Measurements from ENCODE around the gene ZCCHC2.

ZCCHC2 gene

DNA sequence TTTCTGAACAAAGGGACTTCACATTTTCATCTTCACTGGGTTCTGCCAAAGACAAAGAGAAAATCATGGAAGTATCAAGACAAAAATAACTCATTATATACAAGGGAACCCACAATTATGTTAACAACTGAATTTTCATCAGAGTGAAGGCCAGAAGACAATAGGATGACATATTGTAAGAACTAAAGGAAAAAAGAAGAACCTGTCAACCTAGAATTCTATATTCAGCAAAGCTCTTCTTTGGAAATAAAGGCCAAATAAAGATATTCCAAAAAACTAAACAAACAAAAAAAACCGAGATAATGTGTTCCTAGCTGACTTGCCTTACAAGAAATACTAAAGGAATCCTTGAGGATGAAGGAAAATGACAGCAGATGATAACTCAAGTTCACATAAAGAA, 10.3 kb upstream of the ZCCHC2 start:
- no peak for DNase-seq (ENCODE audit: low spot score)

DNA sequence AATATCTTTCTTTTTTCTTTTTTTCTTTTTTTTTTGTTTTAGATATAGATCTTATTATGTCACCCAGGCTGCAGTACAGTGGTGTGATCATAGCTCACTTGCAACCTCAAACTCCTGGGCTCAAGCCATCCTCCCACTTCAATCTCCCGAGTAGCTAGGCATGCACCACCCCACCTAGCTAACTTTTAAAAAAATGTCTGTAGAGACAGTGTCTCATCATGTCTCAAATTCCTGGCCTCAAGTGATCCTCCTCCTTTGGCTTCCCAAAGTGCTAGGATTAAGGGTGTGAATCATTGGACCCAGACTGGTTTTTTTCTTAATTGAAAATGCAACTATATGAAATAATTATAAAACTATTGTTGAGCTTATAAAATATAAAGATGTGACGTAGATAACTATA, 9.8 kb upstream of the ZCCHC2 start:
- no peak for DNase-seq (ENCODE audit: low spot score)

DNA sequence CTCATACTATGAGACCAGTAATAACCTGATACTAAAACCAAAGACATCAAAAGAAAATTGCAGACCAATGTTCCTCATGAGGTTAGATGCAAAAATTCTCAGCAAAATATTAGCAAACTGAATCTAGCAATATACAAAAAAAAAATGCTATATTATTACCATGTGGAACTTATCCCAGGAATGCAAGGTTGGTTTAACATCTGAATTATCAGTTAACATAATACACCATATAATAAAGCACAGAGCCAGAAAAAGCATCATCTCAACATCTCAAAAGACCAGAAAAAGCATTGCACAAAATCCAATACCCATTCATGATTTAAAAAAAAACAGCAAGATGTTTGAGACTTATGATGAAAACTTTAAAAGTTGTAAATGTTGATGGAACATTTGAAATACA, 8.3 kb upstream of the ZCCHC2 start:
- no peak for DNase-seq (ENCODE audit: low spot score)

DNA sequence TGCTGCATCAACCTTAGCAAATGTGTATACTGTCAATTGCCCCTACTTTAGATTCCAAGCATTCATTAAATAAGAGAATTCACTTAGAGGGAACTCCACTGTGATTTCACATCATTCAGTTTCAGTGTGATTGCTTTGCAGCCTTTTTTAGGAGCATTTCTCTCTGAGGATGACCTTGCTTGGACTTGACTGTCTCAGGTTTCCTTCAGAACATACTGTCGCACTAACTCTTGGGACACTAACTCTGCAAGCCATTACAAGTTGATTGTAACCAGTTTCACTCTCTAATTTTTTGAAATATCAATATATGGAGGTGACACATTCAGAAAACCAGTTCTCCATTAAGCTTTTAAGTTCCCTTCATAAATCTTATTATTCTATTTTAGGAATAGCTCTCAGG, 6.6 kb upstream of the ZCCHC2 start:
- no peak for DNase-seq (ENCODE audit: low spot score)

DNA sequence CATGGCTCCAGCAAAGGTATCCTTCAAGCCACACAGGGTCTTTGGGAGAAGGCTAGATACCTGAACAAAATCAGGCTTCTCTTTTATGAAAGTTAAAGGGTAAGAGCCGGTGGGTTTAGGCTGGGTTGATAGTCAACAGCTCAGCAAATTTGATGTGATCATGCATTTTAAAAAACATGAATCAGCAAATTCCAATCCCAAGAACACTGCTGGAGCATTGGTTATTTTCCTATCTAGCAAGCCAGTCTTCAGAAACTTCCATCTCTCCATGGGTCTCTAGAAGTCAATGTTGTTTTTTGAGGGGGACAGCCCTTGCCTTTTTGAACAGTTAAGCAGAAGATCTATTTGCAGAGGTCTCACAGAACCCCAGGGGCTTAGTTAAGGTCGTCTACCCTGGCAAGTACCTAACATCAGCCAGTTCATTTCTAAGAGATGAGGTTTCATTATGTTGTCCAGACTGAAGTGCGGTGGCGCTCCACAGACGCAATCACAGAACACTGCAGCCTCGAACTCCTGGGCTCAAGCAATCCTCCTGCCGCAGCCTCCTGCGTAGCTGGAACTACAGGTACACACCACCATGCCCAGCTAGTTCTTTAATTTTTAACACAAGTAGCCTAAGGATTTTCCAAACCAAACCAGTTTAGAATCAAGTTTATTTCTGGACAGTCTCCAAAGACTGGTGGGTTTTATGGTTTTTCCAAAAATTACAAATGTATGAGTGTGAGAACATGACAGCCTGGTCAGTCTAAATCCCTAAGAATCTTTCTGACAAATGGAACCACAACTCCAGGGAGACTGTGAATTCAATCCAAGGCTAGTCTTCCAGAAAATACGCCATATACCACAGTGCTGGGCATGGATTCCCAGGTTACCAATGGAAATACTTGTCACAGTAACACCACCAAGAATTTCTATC, 4.1 kb upstream of the ZCCHC2 start:
- DNase-seq (ENCODE audit: low spot score), result no peak

DNA sequence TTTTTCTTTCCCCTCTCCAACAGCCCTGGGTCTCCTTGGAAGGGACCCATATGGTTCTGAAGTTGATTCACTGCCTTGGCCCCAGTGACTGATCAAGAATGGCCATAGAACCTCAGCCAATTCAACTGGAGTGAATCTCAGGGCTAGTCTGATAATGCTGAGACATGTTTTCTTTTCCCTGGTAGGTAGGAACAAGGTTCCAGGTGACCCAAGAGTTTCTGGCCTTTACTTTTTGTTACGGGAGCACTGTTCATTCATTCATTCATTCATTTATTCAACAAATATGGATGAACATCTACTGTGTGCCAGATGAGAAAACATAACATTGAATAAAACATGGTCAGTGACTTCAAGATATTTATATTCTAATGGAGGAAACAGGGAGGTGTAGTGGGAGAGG, 3.1 kb upstream of the ZCCHC2 start:
- no peak for DNase-seq (ENCODE audit: low spot score)

DNA sequence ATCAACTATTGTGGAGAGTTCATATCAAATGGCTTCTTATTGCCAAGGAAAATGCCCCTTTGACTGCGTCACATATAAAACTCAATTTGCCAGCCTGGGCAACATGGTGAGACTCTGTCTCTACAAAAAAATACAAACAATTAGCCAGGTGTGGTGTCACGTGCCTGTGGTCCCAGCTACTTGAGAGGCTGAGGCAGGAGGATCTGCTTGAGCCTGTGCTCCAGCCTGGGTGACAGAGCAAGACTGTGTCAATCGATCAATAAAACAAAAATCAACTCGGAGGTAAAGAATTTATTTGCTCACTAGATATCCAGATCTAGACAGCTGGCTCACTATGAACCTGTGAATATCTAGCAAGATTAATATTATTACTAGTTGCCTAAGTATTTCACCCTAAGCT, 1.7 kb upstream of the ZCCHC2 start:
- no peak for DNase-seq (ENCODE audit: low spot score)

DNA sequence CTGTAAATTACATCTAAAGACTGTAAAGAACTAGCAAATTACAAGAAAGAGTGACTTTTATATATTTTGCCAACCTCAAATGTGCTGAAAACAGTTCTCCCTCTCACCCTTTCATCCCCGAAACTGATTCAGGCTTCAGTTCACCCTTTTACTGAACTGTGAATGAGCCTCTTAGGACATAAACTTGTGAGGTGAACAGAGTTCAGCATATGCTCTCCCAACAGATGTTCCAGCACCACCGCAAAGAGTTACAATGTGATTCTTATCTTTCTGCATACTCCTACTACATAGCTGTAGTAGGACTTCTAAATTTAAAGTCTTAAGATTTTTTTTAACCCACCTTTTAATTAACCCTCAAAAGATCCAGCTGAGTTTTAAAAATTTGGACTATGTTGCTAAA, 1.2 kb upstream of the ZCCHC2 start:
- no peak for DNase-seq (ENCODE audit: low spot score)

DNA sequence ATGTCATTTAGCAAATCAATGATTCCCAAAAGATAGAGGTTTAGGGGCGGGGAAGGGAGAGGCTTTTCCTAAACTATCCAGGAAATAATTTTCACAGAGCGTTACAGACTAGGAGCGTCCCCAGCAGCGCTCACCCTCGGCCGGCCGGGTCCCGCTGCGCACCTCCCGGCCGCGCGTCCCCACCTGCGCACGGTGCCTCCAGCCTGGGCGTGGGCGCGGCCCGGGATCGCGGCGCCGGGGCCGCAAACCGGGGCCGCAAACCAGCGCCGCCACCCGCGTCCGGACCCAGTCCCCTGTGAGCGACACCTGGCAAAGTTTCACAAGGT, 684 bp upstream of the ZCCHC2 start:
- DNase-seq (ENCODE audit: low spot score), result no peak

DNA sequence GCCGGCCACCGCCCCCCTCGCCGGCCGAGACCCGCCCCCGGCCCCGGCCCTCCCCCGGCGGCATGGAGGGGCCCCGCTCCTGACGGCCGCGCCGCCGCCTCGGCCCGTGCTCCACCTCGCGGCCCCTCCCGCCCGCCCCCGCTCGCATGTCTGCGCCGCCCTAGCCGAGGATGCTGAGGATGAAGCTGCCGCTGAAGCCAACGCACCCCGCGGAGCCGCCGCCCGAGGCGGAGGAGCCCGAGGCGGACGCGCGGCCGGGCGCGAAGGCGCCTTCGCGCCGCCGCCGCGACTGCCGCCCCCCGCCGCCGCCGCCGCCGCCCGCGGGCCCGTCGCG, 397 bp downstream of the ZCCHC2 start:
- DNase-seq (ENCODE audit: low spot score), result no peak

DNA sequence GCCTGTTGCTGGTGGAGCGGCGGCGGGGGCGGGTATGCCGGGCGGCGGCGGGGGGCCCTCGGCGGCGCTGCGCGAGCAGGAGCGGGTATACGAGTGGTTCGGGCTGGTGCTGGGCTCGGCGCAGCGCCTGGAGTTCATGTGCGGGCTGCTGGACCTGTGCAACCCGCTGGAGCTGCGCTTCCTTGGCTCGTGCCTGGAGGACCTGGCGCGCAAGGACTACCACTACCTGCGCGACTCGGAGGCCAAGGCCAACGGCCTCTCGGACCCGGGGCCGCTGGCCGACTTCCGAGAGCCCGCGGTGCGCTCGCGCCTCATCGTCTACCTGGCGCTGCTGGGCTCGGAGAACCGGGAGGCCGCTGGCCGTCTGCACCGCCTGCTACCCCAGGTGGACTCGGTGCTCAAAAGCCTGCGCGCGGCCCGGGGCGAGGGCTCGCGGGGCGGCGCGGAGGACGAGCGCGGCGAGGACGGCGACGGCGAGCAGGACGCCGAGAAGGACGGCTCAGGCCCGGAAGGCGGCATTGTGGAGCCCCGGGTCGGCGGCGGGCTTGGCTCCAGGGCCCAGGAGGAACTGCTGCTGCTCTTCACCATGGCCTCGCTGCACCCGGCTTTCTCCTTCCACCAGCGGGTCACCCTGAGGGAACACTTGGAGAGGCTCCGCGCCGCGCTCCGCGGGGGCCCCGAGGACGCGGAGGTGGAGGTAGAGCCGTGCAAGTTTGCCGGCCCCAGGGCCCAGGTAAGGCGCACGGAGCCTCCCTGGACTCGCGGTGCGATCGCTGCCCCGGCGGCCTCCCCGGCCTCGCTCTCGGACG, 1.0 kb downstream of the ZCCHC2 start:
- no peak for DNase-seq (ENCODE audit: low spot score)

DNA sequence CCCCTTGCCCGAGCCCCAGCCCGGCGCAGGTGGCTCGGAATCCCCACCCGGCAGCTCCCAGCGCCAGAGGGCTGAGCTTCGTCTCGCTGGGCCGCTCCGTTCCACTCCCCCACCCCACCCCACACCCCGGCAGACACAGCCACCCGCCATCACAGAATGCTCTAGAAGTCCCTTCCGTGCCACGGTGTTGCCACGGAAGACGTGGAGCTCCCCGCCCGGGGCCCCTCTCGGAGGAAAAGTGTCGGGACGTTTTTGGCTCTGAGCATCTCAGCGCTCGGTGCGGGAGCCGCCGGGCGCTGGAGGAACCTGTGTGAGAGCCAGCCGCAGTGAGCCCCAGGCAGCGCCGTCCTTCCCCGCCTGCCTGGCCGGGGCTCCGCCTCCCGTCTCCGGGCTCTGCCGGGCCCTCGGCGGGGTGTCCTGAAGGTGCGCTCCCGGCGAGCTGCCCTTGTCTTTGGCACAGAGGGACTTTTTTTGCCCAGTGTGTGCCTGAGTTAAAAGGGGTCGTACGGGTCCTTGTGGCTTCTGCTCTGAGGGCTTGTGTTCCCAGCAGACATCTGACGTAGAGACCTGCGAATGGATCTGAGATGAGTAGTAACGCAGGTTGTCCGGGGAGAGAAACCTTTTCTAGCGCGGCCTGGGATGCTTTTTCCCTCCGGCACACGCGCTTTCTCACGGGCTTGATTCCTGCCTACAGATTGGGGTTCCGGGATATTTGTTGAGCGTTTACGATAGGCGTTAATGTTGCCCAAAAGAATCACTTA, 1.8 kb downstream of the ZCCHC2 start:
- no peak for DNase-seq (ENCODE audit: low spot score)

DNA sequence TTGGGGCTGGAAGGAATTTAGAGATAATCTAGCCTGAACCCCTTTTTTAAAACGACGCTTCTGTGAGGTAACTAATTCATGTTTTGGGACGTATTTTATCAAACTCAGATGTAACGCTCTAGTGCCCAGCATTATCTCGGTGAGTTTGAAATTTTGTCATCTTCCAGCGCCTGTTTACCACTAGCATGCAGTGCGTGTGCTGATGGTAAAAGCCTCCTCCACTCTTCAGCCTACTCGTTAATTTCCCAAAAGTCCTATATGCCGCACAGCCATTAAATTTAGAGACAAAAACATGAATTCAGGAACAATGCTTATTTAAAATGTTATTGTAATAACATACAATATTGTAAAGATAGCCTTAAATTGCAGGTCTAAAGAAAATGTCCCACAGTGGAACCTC, 2.8 kb downstream of the ZCCHC2 start:
- no peak for DNase-seq (ENCODE audit: low spot score)

DNA sequence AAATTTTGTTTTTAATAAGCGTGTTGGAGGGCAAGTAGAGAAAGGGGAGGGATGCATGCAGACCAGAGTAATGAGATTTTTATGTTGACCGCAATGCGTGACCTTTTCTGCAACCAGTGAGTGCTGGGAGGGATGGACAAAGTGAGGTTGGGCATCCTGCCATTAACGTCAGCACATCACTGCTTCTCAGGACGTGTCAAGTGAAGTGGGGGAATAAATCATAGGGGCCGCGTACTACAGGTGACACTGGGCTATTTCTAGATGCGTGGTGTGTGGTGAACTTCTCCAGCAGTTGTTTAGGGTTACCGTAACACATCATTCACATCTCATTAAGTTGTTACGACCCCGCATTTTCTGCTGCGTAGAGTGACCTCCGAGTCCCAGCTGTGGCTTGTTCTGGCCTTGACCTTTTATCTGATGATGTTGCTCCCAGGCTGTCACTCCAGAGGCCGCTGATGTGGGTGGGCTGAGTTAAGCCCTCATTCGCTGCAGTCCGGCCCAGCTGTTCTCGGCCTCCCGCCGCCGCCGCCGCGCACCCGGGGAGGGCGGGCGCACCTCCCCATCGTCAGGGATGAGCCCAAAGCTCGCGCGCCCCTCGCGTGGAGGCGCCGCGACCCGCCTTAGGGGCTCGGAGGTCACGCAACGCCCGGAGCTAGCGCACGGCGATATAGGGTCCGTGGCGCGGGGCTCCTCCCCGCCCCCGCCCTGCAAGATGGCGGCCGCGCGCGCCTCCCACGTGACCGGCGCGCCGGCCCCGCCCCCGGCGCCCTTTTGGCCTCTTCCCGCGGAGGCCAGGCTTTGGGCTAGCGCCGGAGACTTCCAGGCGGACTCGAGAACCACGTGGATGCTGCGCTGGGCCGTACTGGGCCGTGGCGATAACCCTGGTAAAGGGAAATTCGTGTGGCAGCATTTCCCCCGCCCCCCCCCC, 3.5 kb downstream of the ZCCHC2 start:
- peak; percentile 79 for DNase-seq (ENCODE audit: low spot score)

DNA sequence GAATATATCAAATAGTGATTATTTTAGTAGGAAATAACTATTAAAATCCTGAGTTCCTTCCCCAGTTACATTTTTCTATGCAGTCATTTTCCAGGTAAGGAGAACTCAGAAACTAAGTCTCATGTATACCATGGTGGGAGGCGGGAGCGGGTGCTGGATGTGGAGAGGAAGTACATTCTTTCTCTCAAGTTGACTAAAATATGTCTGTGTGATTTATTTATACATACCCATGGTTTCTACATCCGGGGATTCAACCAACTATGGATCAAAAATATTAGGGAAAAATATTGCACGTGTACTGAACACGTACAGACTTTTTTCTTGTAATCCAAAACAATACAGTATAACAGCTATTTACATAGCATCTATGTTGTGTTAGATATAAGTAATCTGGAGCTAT, 6.8 kb downstream of the ZCCHC2 start:
- no peak for DNase-seq (ENCODE audit: low spot score)

DNA sequence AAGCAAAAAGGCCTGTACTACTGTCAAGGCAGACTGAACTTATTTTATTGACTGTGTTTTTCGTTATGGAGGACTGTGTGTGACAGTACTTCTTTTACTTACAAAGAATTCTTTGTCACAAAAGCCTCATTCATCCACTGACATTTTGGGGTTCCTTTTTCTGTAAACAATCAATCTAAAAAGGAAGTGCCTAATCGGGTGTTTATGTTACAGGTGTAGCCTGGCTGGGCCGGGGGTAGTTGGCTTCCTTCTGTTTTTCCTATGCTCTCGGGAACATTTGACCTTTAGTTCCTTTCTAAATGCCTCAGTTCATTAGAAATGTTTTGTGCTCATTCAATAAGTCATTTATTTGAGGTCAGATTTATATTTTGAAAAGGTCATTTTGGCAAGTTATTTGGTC, 8.3 kb downstream of the ZCCHC2 start:
- no peak for DNase-seq (ENCODE audit: low spot score)

DNA sequence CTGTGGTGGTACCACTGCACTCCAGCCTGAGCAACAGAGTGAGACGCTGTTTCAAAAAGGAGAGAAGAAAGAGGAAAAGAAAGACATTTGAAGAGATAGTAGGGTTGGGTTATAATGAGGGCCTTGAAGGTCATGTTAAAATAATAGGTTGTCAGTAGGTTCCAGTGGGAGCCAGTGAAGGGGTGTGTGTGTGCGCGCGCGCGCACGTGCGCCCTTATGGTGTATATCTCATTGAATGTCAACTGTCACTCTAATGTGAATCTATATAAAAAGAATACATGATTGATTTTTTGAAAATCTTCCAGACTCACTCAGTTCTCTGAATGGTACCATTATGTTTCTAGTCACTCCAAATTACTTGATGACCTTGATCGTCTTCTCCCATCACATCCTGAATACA, 9.1 kb downstream of the ZCCHC2 start:
- no peak for DNase-seq (ENCODE audit: low spot score)

DNA sequence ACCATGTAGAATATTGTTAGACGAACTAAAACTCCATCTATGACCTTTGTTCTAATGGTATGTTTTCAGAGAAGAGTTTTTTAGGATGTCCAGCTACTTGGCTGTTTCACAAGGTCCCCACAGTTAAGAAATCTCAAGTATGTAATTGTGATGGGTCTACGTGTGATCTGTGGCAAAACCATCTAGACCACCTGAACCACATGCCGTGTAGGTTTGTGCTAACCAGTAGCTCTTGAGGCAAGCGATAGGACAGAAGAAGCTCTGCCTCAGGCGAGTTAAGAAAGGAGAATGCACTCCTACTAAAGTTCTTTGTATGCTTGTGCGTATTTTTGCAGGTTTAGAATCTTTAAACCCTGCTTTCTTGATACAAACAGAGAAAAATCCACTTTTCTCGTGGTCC, 13.2 kb downstream of the ZCCHC2 start:
- DNase-seq (ENCODE audit: low spot score), result no peak

DNA sequence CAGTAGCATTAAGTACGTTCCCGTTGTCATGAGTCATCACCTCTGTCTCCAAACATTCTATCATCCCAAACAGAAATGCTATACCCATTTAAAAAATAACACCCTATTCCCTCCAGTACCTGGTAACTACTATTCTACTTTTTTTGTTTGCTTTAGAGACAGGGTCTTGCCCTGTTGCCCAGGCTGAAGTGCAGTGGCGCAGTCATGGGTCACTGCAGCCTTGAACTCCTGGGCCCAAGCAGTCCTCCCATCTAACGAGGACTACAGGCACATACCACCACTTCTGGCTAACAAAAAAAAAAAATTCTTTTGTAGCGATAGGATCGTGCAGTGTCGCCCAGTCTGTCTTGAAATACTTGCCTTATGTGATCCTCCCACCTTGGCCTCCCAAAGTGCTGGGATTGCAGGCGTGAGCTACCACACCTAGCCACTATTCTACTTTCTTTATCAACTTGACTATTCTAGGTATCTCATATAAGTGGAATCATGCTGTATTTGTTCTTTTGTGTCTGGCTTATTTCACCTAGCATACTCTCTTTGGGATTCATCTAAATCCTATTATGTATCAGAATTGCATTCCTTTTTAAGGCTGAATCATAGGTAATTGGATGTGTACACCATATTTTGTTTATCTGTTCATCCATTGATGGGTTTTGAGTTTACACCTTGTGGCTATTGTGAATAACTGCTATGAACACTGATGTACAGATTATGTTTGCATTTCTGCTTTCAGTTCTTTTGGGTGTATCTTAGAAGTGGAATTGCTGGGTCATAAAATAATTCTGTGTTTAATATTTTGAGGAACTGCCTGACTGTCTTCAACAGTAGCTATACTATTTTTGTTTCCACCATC, 14.4 kb downstream of the ZCCHC2 start:
- no peak for DNase-seq (ENCODE audit: low spot score)

DNA sequence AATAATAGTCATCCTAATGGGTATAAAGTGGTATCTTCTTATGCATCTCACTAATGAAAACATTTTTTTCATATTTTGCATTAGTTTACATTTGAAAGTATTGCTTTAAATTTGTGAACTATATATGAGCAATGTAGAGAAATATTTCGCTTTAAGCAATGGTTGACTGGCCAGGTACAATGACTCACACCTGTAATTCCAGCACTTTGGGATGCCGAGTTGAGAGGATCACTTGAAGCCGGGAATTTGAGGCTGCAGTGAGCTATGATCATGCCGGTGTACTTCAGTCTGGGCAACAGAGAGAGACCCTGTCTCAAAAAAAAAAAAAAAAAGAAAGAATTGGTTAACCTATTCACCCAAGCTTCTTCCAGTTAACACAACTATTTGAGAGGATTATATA, 15.1 kb downstream of the ZCCHC2 start:
- no peak for DNase-seq (ENCODE audit: low spot score)

DNA sequence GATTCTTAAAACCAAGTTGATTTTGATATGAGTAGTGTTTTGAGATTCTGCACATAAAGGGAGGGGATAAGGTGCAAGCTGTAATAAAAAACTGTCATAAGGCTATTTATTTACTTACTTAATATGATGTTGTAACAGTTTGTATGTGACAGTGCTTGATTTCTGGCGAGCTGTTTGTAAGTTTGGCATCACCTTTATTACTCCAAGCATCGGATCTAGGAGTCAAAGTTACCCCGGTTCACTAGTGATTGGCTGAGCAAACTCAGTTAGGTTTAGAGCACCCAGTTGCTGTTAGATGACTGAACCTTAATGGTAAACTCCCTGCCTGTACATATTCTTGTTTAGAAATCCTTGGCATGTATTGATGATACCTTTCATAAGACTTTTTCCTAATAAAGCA, 16.1 kb downstream of the ZCCHC2 start:
- no peak for DNase-seq (ENCODE audit: low spot score)

All from kidney capillary endothelial cell (primary cell).